Nephron (organoid): ENCODE data around the gene HS6ST2.

Experiments used
- H3K27ac Mint-ChIP-seq, 3 experiments: 2 replicates each; pipeline ENCODE4 v1.8.0; 2020; ENCODE audit warnings: mixed read lengths in 3 of 3, mild to moderate bottlenecking in 2 of 3, moderate library complexity in 1 of 3
- H3K27me3 Mint-ChIP-seq: 2 replicates; pipeline ENCODE4 v1.8.0; 2021; ENCODE audit warnings: low read depth, mild to moderate bottlenecking, moderate library complexity, mixed read lengths
- H3K36me3 Mint-ChIP-seq: 2 replicates; pipeline ENCODE4 v1.8.0; 2020; ENCODE audit warnings: low read depth, mixed read lengths
- H3K4me1 Mint-ChIP-seq: 2 replicates; pipeline ENCODE4 v1.8.0; 2020; ENCODE audit warnings: mixed read lengths
- H3K4me3 Mint-ChIP-seq, 3 experiments: 2 replicates each; pipeline ENCODE4 v1.8.0; 2020; ENCODE audit warnings: mild to moderate bottlenecking in 3 of 3, mixed read lengths in 3 of 3, moderate library complexity in 2 of 3
- H3K9me3 Mint-ChIP-seq: 2 replicates; pipeline ENCODE4 v1.8.0; 2020; ENCODE audit warnings: mixed read lengths
- CTCF ChIP-seq, 3 experiments: fragments of 200-600 bp; sonication (generic); IDR thresholded peaks; one replicate each; pipeline ENCODE4 v1.5.0; 2021; ENCODE audit warnings: antibody characterized with exemption in 3 of 3; ENCODE audit not compliant: unreplicated experiment in 3 of 3

Gene HS6ST2

GRCh38 chrX:132924426-132924825, 34.0 kb downstream of the HS6ST2 start:
- no peak for TF ChIP-seq CTCF (IDR thresholded peaks at IDR 0.05; ENCODE audit: unreplicated experiment in 3 of 3)
- Mint-ChIP-seq H3K4me1 (no peaks in the 10 kb centered on the region), H3K27me3 (no peaks in the 10 kb centered on the region), H3K4me3 (no peak overlapping the region), H3K9me3 (no peaks in the 10 kb centered on the region), H3K36me3 (no peaks in the 10 kb centered on the region), H3K27ac (peak overlapping the region in 1 of 3 experiments; percentile 16)

- Mint-ChIP-seq H3K27me3 (no peaks in the 10 kb centered on the region), H3K9me3 (peaks cover 7% of the 10 kb centered on the region), H3K27ac (no peak overlapping the region), H3K36me3 (peaks cover 5% of the 10 kb centered on the region), H3K4me1 (no peaks in the 10 kb centered on the region), H3K4me3 (no peak overlapping the region)
- TF ChIP-seq CTCF (IDR thresholded peaks at IDR 0.05; ENCODE audit: unreplicated experiment in 3 of 3): no peak
Observed at GRCh38 chrX:132918523-132918922, 39.9 kb downstream of the HS6ST2 start.

- Mint-ChIP-seq H3K27ac (no peak overlapping the region), H3K9me3 (peaks cover 11% of the 10 kb centered on the region), H3K27me3 (no peaks in the 10 kb centered on the region), H3K4me3 (no peak overlapping the region), H3K36me3 (peaks cover 9% of the 10 kb centered on the region), H3K4me1 (peaks cover 10% of the 10 kb centered on the region)
- no peak for TF ChIP-seq CTCF (IDR thresholded peaks at IDR 0.05; ENCODE audit: unreplicated experiment in 3 of 3)
Observed at GRCh38 chrX:132916349-132916748, 42.1 kb downstream of the HS6ST2 start.

GRCh38 chrX:132909643-132910042, 48.8 kb downstream of the HS6ST2 start:
- Mint-ChIP-seq H3K4me1 (peaks cover 25% of the 10 kb centered on the region), H3K27ac (peak overlapping the region; percentile 2 to 26 (median 5)), H3K9me3 (peaks cover 11% of the 10 kb centered on the region), H3K36me3 (peaks cover 13% of the 10 kb centered on the region), H3K27me3 (no peaks in the 10 kb centered on the region), H3K4me3 (no peak overlapping the region)
- no peak for TF ChIP-seq CTCF (IDR thresholded peaks at IDR 0.05; ENCODE audit: unreplicated experiment in 3 of 3)

- no peak overlapping the region for H3K4me3 Mint-ChIP-seq
- H3K4me1 Mint-ChIP-seq: peaks cover 25% of the 10 kb centered on the region
- peak overlapping the region in 1 of 3 experiments; percentile 2 for H3K27ac Mint-ChIP-seq
- peaks cover 12% of the 10 kb centered on the region for H3K36me3 Mint-ChIP-seq
- no peak for TF ChIP-seq CTCF (IDR thresholded peaks at IDR 0.05; ENCODE audit: unreplicated experiment in 3 of 3)
- H3K27me3 Mint-ChIP-seq: no peaks in the 10 kb centered on the region
- peaks cover 8% of the 10 kb centered on the region for H3K9me3 Mint-ChIP-seq
Observed at GRCh38 chrX:132908891-132909290, 49.5 kb downstream of the HS6ST2 start.

GRCh38 chrX:132900633-132901293, 57.7 kb downstream of the HS6ST2 start:
- Mint-ChIP-seq H3K4me3 (no peak overlapping the region), H3K27me3 (no peaks in the 10 kb centered on the region), H3K4me1 (no peaks in the 10 kb centered on the region), H3K27ac (no peak overlapping the region), H3K36me3 (no peaks in the 10 kb centered on the region), H3K9me3 (peaks cover 2% of the 10 kb centered on the region)
- TF ChIP-seq CTCF (IDR thresholded peaks at IDR 0.05; ENCODE audit: unreplicated experiment in 3 of 3): no peak
